Caco-2 (cell line): ENCODE results near the gene WDR75. TPM values are rescaled to one million over a fixed set of nuclear protein-coding genes. Genes with fewer than 3 reads are reported as not detected.

Source experiments
- BruUV-seq: library from RNA; stranded (reverse); fragments of 400-500 nt; replicated peaks from 2 replicates; lab custom pipeline; 2021; lab: Mats Ljungman, UMichigan
- CTCF ChIA-PET: fragments of 300-600 bp; sonication (Branson Sonifier 250); formaldehyde crosslinking; loops from one replicate; lab custom pipeline; 2022; ENCODE audit warnings: antibody characterized with exemption; lab: Charles Lee
- POLR2A ChIA-PET: fragments of 300-600 bp; sonication (Branson Sonifier 250); formaldehyde crosslinking; loops from one replicate; lab custom pipeline; 2022; ENCODE audit warnings: antibody characterized with exemption; lab: Charles Lee
- DNase-seq, 2 experiments: peaks; one replicate each; pipeline versions ENCODE4 v3.0.0 to v3.0.0-alpha.2; 2020 to 2022
- H3K27me3 ChIP-seq: replicated peaks from 2 replicates; pipeline ENCODE4 v1.6.0; 2011; ENCODE audit warnings: low read length; ENCODE audit not compliant: control insufficient read depth, insufficient read depth
- H3K36me3 ChIP-seq: 2 replicates; pipeline ENCODE4 v1.5.1; 2011; ENCODE audit warnings: low read length; ENCODE audit not compliant: control insufficient read depth, insufficient read depth
- H3K4me1 ChIP-seq: fragments of 250-450 bp; sonication (Bioruptor Pico); 2 replicates; pipeline ENCODE4 v1.5.1; 2020; ENCODE audit warnings: mild to moderate bottlenecking
- H3K4me3 ChIP-seq: 2 replicates; pipeline ENCODE4 v1.5.1; 2011; ENCODE audit warnings: low read depth, mild to moderate bottlenecking, control low read depth, low read length
- H3K9me3 ChIP-seq: fragments of 250-450 bp; sonication (Bioruptor Pico); 2 replicates; pipeline ENCODE4 v1.5.1; 2020; ENCODE audit warnings: mild to moderate bottlenecking, moderate library complexity
- H3K27ac Mint-ChIP-seq: one replicate; pipeline ENCODE4 v1.8.0; 2022; ENCODE audit warnings: mixed read lengths; ENCODE audit not compliant: unreplicated experiment
- H3K27me3 Mint-ChIP-seq: one replicate; pipeline ENCODE4 v1.8.0; 2022; ENCODE audit warnings: mixed read lengths; ENCODE audit not compliant: insufficient read depth, unreplicated experiment
- H3K36me3 Mint-ChIP-seq: one replicate; pipeline ENCODE4 v1.8.0; 2022; ENCODE audit warnings: mild to moderate bottlenecking, mixed read lengths; ENCODE audit not compliant: insufficient read depth, unreplicated experiment
- H3K4me1 Mint-ChIP-seq: one replicate; pipeline ENCODE4 v1.8.0; 2022; ENCODE audit warnings: low read depth, mixed read lengths; ENCODE audit not compliant: unreplicated experiment
- H3K4me3 Mint-ChIP-seq: one replicate; pipeline ENCODE4 v1.8.0; 2022; ENCODE audit warnings: mild to moderate bottlenecking, moderate library complexity, mixed read lengths; ENCODE audit not compliant: unreplicated experiment
- H3K9me3 Mint-ChIP-seq: one replicate; pipeline ENCODE4 v1.8.0; 2022; ENCODE audit warnings: mixed read lengths; ENCODE audit not compliant: unreplicated experiment
- intact Hi-C: fragments of 100-400 bp; cut with micrococcal nuclease; formaldehyde crosslinking; loops from one replicate; pipeline ENCODE4 v1.10.0; 2022; ENCODE audit not compliant: unreplicated experiment
- total RNA-seq: library from RNA; stranded (reverse); gene quantifications from 2 replicates; pipeline ENCODE4 v1.2.3, GENCODE V29; 2022
- TF ChIP-seq, protein P1 (sequence below), 2 experiments: fragments of 200-600 bp in 1 of 2; IDR thresholded peaks; 1 replicate in 1 of 2; 2 replicates in 1 of 2; pipeline versions ENCODE4 v1.5.1 to v1.8.0; 2011 to 2022; ENCODE audit warnings: antibody characterized with exemption in 1 of 2, control low read depth in 1 of 2, inconsistent platforms in 1 of 2, low read depth in 1 of 2, low read length in 1 of 2, mild to moderate bottlenecking in 1 of 2, moderate library complexity in 1 of 2; ENCODE audit not compliant: insufficient read depth in 1 of 2, severe bottlenecking in 1 of 2, unreplicated experiment in 1 of 2

WDR75 gene
- total RNA-seq, 1 experiment from 2014 or later = 50.2 TPM

DNA sequence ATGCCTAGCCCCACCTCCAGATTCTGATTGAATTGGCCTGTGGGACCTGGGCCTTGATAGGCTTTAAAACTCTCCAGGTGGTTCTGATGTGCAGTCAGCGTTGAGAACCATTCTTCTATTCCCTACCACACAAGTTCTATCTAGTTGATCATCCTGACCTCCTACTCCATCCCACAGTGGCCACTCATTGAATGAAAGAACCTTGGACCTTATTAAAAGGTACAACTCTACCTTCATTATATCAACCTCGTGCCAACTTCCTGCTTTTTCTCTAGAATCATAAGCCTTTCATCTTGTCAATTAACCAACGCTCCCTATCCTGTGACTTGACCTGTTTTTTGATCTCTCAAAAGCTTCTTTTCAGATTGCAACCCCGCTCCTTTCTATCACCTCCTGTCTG lies 83.5 kb downstream of the WDR75 start:
- H3K4me3 Mint-ChIP-seq = no peak overlapping the region
- ChIA-PET POLR2A (no interaction called here), CTCF (no interaction called here)
- H3K4me1 Mint-ChIP-seq = peaks cover 14% of the 10 kb centered on the region
- no peak overlapping the region for H3K4me3 ChIP-seq
- no peaks in the 10 kb centered on the region for H3K27me3 Mint-ChIP-seq
- intact Hi-C loops = no loop called here
- no peaks in the 10 kb centered on the region for H3K9me3 Mint-ChIP-seq
- no peaks in the 10 kb centered on the region for H3K36me3 ChIP-seq
- no peaks in the 10 kb centered on the region for H3K27me3 ChIP-seq
- no TSS peak for BruUV-seq
- H3K27ac Mint-ChIP-seq = no peak overlapping the region
- no peaks in the 10 kb centered on the region for H3K9me3 ChIP-seq
- no peak for DNase-seq
- H3K36me3 Mint-ChIP-seq = no peaks in the 10 kb centered on the region
- peaks cover 37% of the 10 kb centered on the region for H3K4me1 ChIP-seq
- TF ChIP-seq, protein P1, sequence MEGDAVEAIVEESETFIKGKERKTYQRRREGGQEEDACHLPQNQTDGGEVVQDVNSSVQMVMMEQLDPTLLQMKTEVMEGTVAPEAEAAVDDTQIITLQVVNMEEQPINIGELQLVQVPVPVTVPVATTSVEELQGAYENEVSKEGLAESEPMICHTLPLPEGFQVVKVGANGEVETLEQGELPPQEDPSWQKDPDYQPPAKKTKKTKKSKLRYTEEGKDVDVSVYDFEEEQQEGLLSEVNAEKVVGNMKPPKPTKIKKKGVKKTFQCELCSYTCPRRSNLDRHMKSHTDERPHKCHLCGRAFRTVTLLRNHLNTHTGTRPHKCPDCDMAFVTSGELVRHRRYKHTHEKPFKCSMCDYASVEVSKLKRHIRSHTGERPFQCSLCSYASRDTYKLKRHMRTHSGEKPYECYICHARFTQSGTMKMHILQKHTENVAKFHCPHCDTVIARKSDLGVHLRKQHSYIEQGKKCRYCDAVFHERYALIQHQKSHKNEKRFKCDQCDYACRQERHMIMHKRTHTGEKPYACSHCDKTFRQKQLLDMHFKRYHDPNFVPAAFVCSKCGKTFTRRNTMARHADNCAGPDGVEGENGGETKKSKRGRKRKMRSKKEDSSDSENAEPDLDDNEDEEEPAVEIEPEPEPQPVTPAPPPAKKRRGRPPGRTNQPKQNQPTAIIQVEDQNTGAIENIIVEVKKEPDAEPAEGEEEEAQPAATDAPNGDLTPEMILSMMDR (IDR thresholded peaks at IDR 0.05; ENCODE audit: insufficient read depth in 1 of 2, low read depth in 1 of 2, low read length in 1 of 2, severe bottlenecking in 1 of 2, unreplicated experiment in 1 of 2) = no peak

Other genes with a start within 250 kb of the WDR75 start
- gene SLC40A1, start 139.3 kb downstream of the WDR75 start, total RNA-seq = 78.1 and 109 TPM in 2 replicates
- gene ASNSD1, start 220.0 kb downstream of the WDR75 start, total RNA-seq = 39.2 and 49.4 TPM in 2 replicates
- gene ANKAR, start 233.2 kb downstream of the WDR75 start, total RNA-seq = 2.2 and 4.7 TPM in 2 replicates